Measurements from ENCODE around the gene SIRT3. TPM values are rescaled to one million over a fixed set of nuclear protein-coding genes. Genes with fewer than 3 reads are reported as not detected.

Gene SIRT3
- polyA plus RNA-seq, 3 donors: 4.3 to 23.7 (median 4.3) TPM

DNA sequence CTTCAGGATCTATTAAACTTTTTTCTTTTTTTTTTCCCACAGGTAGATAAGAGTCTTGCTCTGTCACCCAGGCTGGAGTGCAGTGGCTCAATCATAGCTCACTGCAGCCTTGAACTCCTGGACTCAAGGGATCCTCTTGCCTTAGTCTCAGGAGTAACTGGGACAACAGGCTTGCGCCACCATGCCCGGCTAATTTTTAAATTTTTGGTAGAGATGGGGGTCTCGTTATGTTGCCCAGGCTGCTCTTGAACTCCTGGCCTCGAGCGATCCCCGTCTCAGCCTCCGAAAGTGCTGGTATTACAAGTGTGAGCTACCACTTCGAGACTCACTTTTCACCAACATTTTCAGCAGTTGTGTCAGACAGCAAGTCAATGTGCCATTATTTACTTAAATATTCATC, 962 bp downstream of the SIRT3 start:
- Histone ChIP-seq H2AFZ (ENCODE audit: insufficient read depth, low read depth, low read length, poor library complexity, severe bottlenecking) (no peak overlapping the region), H3K27me3 (ENCODE audit: control insufficient read depth in 2 of 2, insufficient read depth in 2 of 2, low read length in 2 of 2) (no peaks in the 10 kb centered on the region), H3K4me2 (replicated peaks; ENCODE audit: extremely low read depth, low read length, poor library complexity, severe bottlenecking) (peak overlapping the region; percentile 87), H3K9ac (ENCODE audit: insufficient read depth, low read length, poor library complexity, severe bottlenecking) (no peak overlapping the region), H3K4me1 (ENCODE audit: control insufficient read depth in 1 of 2, insufficient read depth in 2 of 2, low read length in 2 of 2) (peaks cover 20 to 23% of the 10 kb centered on the region in 2 donors), H3K27ac (ENCODE audit: low read depth in 1 of 2, low read length in 2 of 2) (no peak overlapping the region), H3K79me2 (ENCODE audit: insufficient read depth, low read length) (peaks cover 32% of the 10 kb centered on the region), H3K4me3 (replicated peaks in 1 of 3; ENCODE audit: low read depth in 2 of 3, low read length in 3 of 3) (peak overlapping the region in 2 of 3 experiments; percentile 45 to 96), H3K36me3 (replicated peaks in 1 of 2; ENCODE audit: control insufficient read depth in 1 of 2, insufficient read depth in 2 of 2, low read length in 2 of 2) (peaks cover under 1 to 13% of the 10 kb centered on the region in 2 donors), H3K9me3 (replicated peaks in 1 of 2; ENCODE audit: control insufficient read depth in 1 of 2, insufficient read depth in 1 of 2, low read length in 2 of 2) (no peaks in the 10 kb centered on the region), H4K20me1 (ENCODE audit: insufficient read depth, low read length) (peaks cover 8% of the 10 kb centered on the region)
- Mint-ChIP-seq H3K36me3 (peaks cover 22 to 23% of the 10 kb centered on the region in 2 donors), H3K27me3 (ENCODE audit: low read depth in 3 of 3) (peaks cover 0 to 6% (median 1%) of the 10 kb centered on the region in 3 donors), H3K4me3 (peak overlapping the region; percentile 82 to 92), H3K9me3 (no peaks in the 10 kb centered on the region), H3K4me1 (peaks cover 24% of the 10 kb centered on the region), H3K27ac (peak overlapping the region in 1 of 7 donors; percentile 82)
- 93% methylated on average over 8 of the region's 8 CpGs for WGBS (ENCODE audit: insufficient coverage)
- no peak for DNase-seq
- intact Hi-C loops (cut with micrococcal nuclease): loop anchor here (5.0 kb wide), 3 partner anchors 33 to 272 kb away; partner anchors contain the start of gene RNH1 (in 1 of the 2)
- TF ChIP-seq, protein P1, sequence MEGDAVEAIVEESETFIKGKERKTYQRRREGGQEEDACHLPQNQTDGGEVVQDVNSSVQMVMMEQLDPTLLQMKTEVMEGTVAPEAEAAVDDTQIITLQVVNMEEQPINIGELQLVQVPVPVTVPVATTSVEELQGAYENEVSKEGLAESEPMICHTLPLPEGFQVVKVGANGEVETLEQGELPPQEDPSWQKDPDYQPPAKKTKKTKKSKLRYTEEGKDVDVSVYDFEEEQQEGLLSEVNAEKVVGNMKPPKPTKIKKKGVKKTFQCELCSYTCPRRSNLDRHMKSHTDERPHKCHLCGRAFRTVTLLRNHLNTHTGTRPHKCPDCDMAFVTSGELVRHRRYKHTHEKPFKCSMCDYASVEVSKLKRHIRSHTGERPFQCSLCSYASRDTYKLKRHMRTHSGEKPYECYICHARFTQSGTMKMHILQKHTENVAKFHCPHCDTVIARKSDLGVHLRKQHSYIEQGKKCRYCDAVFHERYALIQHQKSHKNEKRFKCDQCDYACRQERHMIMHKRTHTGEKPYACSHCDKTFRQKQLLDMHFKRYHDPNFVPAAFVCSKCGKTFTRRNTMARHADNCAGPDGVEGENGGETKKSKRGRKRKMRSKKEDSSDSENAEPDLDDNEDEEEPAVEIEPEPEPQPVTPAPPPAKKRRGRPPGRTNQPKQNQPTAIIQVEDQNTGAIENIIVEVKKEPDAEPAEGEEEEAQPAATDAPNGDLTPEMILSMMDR (IDR thresholded peaks at IDR 0.05): no peak

DNA sequence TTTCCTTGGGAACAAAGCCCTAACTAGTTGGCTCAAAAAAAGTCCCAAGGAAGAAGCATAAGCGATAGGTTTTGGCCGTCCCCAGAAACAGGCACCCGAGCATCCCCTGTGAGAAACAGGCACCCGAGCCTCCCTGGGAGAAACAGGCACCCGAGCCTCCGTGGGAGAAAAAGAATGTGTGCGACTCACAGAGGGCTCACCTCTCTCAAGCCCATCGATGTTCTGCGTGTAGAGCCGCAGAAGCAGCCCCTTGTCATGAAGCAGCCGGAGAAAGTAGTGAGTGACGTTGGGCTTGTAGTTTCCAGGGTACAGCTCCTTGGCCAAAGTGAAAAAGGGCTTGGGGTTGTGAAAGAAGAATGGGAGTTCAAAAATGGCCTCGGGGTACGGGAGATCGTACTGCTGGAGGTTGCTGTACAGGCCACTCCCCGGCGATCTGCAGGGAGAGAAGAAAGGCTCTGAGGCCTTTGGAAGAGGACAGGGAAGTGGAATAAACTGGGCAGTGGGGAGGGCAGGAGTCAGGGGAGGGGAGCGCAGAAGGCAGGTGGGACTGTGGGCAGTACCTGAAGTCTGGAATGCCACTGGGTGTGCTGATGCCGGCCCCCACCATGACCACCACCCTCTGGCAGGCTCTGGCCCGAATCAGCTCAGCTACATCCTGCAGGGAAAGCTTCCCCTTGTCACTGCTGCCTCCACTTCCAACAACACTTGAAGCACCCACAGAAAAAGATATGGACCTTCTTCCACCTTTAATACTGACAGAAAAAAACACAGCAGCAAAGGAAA, 3.2 kb downstream of the SIRT3 start:
- no peaks in the 10 kb centered on the region for H3K9me3 ChIP-seq (replicated peaks in 1 of 2; ENCODE audit: control insufficient read depth in 1 of 2, insufficient read depth in 1 of 2, low read length in 2 of 2)
- WGBS (ENCODE audit: insufficient coverage): 97% methylated on average over 19 of the region's 20 CpGs
- H3K27me3 ChIP-seq (ENCODE audit: control insufficient read depth in 2 of 2, insufficient read depth in 2 of 2, low read length in 2 of 2): no peaks in the 10 kb centered on the region
- H3K4me1 Mint-ChIP-seq: peaks cover 15% of the 10 kb centered on the region
- H3K36me3 Mint-ChIP-seq: peaks cover 17% of the 10 kb centered on the region in 2 donors
- intact Hi-C loops (cut with micrococcal nuclease): no loop called here
- peaks cover 0 to 6% (median 1%) of the 10 kb centered on the region in 3 donors for H3K27me3 Mint-ChIP-seq (ENCODE audit: low read depth in 3 of 3)
- H3K36me3 ChIP-seq (replicated peaks in 1 of 2; ENCODE audit: control insufficient read depth in 1 of 2, insufficient read depth in 2 of 2, low read length in 2 of 2): no peaks in the 10 kb centered on the region
- H3K27ac ChIP-seq (ENCODE audit: low read depth in 1 of 2, low read length in 2 of 2): no peak overlapping the region
- H3K9ac ChIP-seq (ENCODE audit: insufficient read depth, low read length, poor library complexity, severe bottlenecking): no peak overlapping the region
- TF ChIP-seq, protein P1 (IDR thresholded peaks at IDR 0.05): no peak
- no peak overlapping the region for H2AFZ ChIP-seq (ENCODE audit: insufficient read depth, low read depth, low read length, poor library complexity, severe bottlenecking)
- peaks cover 13% of the 10 kb centered on the region for H3K79me2 ChIP-seq (ENCODE audit: insufficient read depth, low read length)
- no peak for DNase-seq
- H3K4me1 ChIP-seq (ENCODE audit: control insufficient read depth in 1 of 2, insufficient read depth in 2 of 2, low read length in 2 of 2): peaks cover 17 to 19% of the 10 kb centered on the region in 2 donors
- no peaks in the 10 kb centered on the region for H4K20me1 ChIP-seq (ENCODE audit: insufficient read depth, low read length)
- no peaks in the 10 kb centered on the region for H3K9me3 Mint-ChIP-seq
- H3K4me2 ChIP-seq (replicated peaks; ENCODE audit: extremely low read depth, low read length, poor library complexity, severe bottlenecking): no peak overlapping the region
- no peak overlapping the region for H3K4me3 ChIP-seq (replicated peaks in 1 of 3; ENCODE audit: low read depth in 2 of 3, low read length in 3 of 3)
- no peak overlapping the region for H3K27ac Mint-ChIP-seq
- H3K4me3 Mint-ChIP-seq: no peak overlapping the region
